ENCODE results near the gene TNIK. TPM values are rescaled to one million over a fixed set of nuclear protein-coding genes. Genes with fewer than 3 reads are reported as not detected.

TNIK gene
- total RNA-seq, 1 donor from 2014 or later: 35.3 TPM

GRCh38 chr3:171436380-171436779, 23.8 kb downstream of the TNIK start:
- no peaks in the 10 kb centered on the region for H3K27me3 ChIP-seq
- no peaks in the 10 kb centered on the region for H3K36me3 ChIP-seq
- intact Hi-C loops (cut with DNase I): no loop called here
- no peaks in the 10 kb centered on the region for H3K4me1 ChIP-seq
- no peak for TF ChIP-seq CTCF (IDR thresholded peaks at IDR 0.05)
- ATAC-seq (no peak), DNase-seq (no peak)
- no peak overlapping the region for H3K4me3 ChIP-seq
- H3K9me3 ChIP-seq: no peaks in the 10 kb centered on the region
- H3K27ac ChIP-seq: no peak overlapping the region

GRCh38 chr3:171435757-171436156, 24.4 kb downstream of the TNIK start:
- no peak for ATAC-seq
- TF ChIP-seq CTCF (IDR thresholded peaks at IDR 0.05): no peak
- Histone ChIP-seq H3K27ac (no peak overlapping the region), H3K4me1 (no peaks in the 10 kb centered on the region), H3K36me3 (no peaks in the 10 kb centered on the region), H3K4me3 (no peak overlapping the region), H3K27me3 (no peaks in the 10 kb centered on the region), H3K9me3 (no peaks in the 10 kb centered on the region)
- intact Hi-C loops (cut with DNase I): no loop called here
- no peak for DNase-seq

GRCh38 chr3:171435143-171435542, 25.1 kb downstream of the TNIK start:
- Histone ChIP-seq H3K9me3 (no peaks in the 10 kb centered on the region), H3K27ac (no peak overlapping the region), H3K4me1 (no peaks in the 10 kb centered on the region), H3K36me3 (no peaks in the 10 kb centered on the region), H3K27me3 (no peaks in the 10 kb centered on the region), H3K4me3 (no peak overlapping the region)
- ATAC-seq: no peak
- no peak for DNase-seq
- intact Hi-C loops (cut with DNase I): no loop called here
- TF ChIP-seq CTCF (IDR thresholded peaks at IDR 0.05): no peak

GRCh38 chr3:171432548-171432947, 27.7 kb downstream of the TNIK start:
- no peaks in the 10 kb centered on the region for H3K27me3 ChIP-seq
- no peaks in the 10 kb centered on the region for H3K9me3 ChIP-seq
- no peaks in the 10 kb centered on the region for H3K36me3 ChIP-seq
- ATAC-seq: no peak
- intact Hi-C loops (cut with DNase I): no loop called here
- H3K4me3 ChIP-seq: no peak overlapping the region
- no peaks in the 10 kb centered on the region for H3K4me1 ChIP-seq
- DNase-seq: no peak
- no peak overlapping the region for H3K27ac ChIP-seq
- TF ChIP-seq CTCF (IDR thresholded peaks at IDR 0.05): no peak

GRCh38 chr3:171431550-171431949, 28.7 kb downstream of the TNIK start:
- no peaks in the 10 kb centered on the region for H3K27me3 ChIP-seq
- H3K36me3 ChIP-seq: no peaks in the 10 kb centered on the region
- DNase-seq: no peak
- H3K27ac ChIP-seq: no peak overlapping the region
- intact Hi-C loops (cut with DNase I): no loop called here
- H3K4me3 ChIP-seq: no peak overlapping the region
- no peaks in the 10 kb centered on the region for H3K9me3 ChIP-seq
- ATAC-seq: no peak
- no peaks in the 10 kb centered on the region for H3K4me1 ChIP-seq
- no peak for TF ChIP-seq CTCF (IDR thresholded peaks at IDR 0.05)

- DNase-seq (no peak), ATAC-seq (no peak)
- Histone ChIP-seq H3K4me3 (no peak overlapping the region), H3K4me1 (no peaks in the 10 kb centered on the region), H3K27ac (no peak overlapping the region), H3K36me3 (no peaks in the 10 kb centered on the region), H3K9me3 (no peaks in the 10 kb centered on the region), H3K27me3 (no peaks in the 10 kb centered on the region)
- no peak for TF ChIP-seq CTCF (IDR thresholded peaks at IDR 0.05)
- intact Hi-C loops (cut with DNase I): no loop called here
These were observed 29.7 kb downstream of the TNIK start for GRCh38 chr3:171430530-171430929.

All from upper lobe of right lung (tissue), 1 donor.